Stimulated activated CD8-positive, alpha-beta memory T cell treated with anti-CD3 and anti-CD28 coated beads, Interleukin-7, amount 100 ng/mL, for 1 hour (primary cell): ENCODE measurements around the gene NXT1.

Experiments
- DNase-seq, 2 donors: peaks; one replicate each; pipeline ENCODE4 v3.0.0-alpha.2; 2020; ENCODE audit warnings: low read depth in 2 of 2

Gene NXT1

DNA sequence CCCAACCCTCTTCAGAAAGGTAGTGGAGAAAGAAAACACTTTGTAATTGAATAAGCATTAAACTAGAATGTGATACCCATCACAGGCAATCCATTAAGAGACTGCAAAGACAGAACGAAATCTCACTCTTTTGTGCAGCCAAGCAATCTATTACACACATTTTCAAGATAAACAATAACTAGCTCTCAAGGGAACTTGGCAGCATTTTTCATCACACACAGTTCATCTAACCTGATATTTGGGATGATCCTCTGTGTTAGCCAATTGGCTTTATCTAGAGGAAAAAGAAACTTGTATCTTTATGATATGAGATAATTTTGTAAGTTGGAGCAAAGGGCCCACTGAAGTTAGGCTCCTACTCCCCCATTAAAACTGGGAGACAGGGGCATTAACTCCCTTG, 9.9 kb downstream of the NXT1 start:
- DNase-seq: no peak

DNA sequence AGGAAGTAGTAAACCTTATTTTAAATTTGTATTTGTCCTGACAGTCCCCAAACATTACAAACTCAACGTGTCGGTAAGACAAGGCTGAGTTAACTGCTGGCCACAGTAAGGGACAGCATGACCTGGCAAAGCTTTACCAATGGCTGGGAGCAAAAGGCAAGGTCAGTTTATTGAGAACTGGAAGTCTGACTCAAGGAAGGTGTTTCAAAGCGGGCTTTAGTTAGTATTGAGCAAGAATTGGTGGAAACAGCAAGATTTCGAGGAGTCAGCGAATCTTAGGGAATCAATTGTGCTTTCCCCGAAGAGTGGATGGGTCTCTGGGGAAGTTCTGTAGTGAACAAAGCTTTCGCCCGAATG, 10.5 kb downstream of the NXT1 start:
- DNase-seq: no peak

DNA sequence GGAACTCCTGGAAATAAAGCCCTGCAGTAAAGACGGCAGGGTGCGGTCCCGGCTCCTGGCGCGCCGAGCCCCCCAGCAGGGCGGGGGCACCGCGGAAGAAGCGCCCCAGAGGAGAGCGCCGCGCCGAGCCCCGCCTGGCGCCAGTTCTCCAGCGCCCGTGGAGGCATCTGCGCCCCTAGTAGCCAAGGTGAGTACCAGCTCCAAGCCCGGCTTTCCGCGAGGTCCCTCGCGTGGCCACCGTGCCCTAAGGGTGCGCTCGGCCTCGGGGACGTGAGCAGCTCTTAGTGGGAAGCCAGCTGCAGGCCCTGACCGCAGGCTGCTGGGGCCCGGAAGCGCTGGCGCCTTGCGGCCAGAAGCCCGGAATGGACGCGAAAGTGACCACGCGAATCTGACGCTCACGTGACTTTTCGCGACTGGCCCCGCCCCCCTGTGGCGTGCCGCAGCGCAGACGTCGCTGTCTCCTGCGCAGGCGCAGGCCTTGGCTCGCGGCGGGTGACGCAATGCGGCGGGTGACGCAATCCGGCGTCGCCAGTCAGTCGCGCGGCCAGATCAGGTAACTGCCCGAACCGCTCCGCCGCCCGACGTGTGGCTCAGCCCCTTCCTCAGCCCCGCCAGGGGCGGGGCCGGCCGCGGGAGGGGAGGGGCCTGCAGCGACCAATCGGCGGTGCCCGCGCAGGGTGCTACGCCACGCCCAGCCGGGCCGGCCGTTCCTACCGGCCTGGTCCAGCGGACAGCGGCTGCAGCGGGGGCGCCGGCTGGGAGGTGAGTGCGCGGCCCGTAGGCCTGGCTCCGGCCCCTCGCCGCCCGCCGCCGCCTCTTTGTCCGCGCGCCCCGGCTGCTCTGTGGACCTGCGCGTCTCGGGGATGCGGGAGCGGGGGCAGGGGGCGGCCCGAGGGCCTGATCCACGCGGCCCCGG, 11.1 kb downstream of the NXT1 start, which contains the start of gene GZF1:
Gene GZF1 (plus strand): TSS at position 707 of the 916 bp plus-strand sequence. CDS start 2,202 bp downstream, outside the sequence.
- peak; percentile 96 to 99 for DNase-seq

DNA sequence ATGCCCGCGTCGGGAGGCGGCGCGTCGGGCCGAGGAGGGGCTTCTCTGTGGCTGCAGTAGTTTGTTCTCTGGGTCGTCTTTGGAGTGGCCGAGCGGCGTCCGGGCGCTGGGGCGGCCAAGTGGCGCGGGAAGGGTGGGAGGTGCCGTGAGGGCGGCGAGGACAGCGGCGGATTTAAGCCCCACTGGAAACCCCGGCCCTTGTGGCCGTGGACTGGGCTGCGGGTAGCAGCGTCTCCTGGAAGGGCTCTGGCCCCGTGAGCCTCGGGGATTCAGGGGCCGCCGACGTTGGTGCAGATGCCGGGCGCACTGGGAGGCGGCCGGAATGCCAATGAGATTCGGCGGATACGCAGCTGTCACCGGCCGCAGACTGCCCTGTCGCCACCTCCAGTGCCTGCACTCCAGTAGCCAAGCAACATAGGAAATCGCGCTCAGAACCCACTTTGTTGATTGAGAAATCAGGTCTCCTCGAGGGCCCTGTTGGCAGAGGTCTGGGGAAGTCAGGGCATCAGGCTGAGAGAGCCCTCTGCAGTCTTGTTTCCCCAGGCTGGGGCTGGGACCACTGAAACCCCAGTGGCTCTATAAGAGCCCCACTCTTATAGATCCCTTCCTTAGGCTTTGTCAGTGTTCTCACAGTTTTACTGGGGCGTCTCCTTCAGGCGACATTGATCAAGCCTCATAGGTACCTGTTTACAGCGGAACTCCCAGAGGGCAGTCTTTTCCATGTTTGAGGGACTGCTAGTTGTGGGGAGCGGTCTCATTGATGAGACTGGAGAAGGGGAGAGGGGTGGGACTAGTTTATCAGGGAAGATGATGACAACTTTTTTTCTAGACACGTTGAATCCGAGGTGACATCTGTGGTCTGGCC, 12.0 kb downstream of the NXT1 start:
- DNase-seq: no peak

DNA sequence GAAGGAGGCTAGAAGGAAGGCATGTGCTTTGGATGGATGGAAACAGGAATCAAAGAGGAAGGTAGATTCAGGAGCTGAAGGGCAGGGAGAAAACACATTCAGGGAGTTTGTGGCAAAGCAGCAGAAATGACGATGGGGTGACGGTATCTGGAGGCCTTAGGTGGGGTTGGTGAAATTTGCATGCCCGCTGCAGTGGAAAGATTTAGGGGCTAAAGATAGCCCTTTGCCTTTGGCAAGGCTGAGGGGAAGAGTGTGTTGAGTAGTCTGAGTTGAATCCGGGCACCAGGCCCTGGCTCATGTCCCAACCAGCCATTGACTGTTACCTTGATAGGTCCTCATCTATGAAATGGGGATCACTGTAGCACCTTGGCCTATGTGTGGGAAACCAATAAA, 12.7 kb downstream of the NXT1 start:
- DNase-seq: no peak

DNA sequence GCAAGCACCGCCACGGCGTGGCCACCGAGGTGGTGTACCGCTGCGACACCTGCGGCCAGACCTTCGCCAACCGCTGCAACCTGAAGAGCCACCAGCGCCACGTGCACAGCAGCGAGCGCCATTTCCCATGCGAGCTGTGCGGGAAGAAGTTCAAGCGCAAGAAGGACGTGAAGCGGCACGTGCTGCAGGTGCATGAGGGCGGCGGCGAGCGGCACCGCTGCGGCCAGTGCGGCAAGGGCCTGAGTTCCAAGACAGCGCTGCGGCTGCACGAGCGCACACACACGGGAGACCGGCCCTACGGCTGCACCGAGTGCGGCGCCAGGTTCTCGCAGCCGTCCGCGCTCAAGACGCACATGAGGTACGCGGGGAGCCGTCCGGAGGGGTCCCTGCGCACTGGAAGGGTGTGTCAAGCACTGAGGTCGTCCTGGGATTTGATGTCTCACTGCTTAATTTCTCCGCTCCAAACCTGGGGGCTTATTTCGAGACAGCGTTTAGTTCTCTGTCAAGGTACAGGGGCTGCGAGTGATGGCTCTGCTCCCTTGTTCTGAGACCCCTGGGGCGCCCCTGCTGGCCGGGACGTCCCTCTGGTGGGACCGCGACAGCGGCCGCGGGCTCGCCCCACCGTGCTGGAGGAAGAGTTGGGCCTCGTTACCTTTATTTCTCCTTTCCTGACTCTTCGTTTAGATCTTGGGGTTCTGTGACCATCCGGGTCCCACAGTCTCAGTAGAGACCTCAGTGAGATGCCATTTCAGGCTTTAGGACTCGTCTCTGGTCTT, 15.0 kb downstream of the NXT1 start:
- DNase-seq: no peak

DNA sequence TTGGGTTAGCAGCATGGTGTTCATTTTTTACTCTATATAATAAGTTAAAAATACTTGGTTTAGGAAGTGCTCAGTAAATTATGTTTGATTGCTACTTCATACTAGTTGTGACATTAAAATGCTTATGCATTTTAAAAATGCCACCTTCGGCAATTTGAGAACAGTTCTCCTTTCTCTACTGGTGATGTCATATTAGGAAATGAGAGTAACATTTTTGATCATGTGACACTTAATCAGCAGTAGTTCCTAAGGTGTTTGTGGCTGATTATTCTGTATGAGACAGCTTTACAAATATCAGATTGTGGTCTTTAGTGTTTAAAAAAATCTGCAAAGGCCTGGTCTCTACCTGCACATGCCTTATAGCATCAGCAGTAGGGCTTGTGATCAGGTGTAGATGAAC, 15.8 kb downstream of the NXT1 start:
- no peak for DNase-seq

DNA sequence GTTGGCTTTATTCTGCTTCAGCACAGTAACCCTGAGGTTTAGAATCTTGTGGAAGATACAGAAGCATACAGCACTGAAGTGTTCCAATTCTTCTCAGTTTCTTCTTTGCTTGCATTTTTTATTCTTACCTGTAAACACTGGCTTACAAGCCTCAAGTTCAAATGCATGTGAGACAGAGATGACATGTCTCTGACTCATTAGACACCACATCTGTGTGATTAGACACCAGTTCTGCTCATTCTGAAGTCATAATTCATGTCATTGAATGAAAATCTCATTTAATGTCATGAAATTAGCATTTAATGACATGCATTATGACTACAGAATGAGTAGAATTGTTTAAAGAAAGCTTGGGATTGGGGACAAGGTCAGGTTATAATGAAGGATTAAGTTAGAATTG, 17.2 kb downstream of the NXT1 start:
- DNase-seq: no peak

DNA sequence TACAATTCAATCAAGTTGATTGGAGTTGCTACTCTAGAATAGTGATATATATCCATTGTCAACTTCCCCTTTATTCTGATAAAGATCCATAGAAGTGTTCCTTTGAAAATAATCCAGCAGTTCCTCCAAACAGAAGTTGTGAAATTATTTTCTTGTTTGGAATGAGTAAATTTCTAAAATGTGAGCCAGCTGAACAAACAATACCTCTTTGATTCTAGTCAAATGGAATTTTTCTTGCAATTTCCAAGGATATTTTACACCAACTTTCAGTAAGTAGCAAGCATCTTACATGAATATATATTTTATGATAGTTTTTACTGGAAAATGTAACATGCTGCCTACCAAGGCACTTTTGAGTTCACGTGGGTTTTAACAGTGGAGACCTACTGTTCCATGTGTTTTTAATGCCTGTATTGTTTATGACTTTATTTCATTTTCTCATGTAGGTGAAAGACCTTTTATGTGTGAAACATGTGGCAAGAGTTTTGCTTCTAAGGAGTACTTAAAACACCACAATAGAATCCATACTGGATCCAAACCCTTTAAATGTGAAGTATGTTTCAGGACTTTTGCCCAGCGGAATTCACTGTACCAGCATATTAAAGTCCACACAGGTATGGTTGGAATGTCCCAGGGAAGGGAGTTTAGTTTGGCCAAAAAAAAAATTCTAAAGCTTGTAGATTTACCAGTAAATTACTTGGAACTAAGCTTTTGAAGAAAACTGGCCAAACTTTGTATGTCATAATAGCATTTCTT, 17.9 kb downstream of the NXT1 start:
- no peak for DNase-seq

DNA sequence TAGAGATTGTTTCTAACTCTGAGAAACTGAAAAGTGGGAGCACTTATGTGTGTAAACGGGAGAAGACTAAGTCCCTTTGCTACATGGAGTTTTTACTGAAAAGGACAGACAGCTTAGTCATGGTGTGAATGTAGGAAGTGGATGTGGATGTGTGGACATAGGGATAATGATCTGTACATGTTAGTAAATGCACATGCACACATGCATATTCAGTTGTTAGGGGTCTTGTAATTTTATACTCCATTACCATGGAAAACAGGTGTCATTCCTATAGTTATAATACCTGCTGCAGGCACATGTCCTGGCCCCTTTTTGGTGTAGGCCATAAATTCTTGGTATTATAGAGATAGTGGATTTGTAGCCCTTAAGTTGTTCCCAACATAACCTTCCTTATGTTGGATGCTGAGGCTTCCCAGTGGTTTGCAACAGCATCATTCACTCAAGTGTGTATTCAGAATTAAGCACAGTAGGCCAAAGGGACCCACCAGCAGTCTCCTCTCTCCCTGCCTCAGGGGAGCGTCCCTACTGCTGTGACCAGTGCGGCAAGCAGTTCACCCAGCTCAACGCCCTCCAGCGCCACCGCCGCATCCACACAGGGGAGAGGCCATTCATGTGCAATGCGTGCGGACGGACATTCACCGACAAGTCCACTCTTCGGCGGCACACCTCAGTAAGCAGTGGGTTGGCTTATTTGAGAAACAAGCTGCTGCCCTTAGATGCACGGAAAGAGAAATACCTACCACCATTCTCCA, 18.7 kb downstream of the NXT1 start:
- DNase-seq: no peak

DNA sequence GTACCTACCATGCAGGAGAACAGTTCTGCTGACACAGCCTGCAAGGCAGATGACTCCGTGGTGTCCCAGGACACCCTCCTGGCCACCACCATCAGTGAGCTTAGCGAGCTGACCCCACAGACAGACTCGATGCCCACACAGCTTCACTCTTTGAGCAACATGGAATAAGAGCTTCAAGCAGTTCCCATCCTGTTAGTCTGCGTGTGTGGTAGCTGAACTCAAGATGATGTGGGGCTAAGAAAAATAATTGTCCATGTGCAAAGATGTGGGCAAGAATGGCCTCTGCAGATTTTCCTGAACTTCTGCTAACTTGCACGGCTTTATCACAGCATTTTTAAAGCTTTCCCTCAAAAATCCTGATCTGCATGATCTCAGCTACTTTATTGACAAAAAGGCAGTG, 19.7 kb downstream of the NXT1 start:
- DNase-seq: no peak

DNA sequence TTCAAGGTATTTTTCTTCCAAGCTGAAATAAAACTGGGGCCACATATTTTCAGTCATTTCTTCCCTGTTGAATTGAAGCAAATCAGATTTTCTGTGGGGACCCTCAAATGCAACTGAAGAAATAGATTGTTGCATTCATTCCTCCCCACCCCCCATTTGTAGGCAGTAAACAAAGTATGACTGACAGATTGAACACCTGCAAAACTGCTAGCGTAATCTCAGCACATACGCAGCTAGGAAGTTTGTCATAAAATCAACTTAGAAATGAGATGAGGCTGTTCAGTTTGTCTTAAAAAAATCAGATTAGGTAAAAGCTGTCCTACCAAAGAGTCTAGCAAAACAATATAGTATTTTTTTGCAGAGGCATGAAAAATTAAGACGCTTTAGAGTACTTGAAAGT, 20.3 kb downstream of the NXT1 start:
- no peak for DNase-seq

DNA sequence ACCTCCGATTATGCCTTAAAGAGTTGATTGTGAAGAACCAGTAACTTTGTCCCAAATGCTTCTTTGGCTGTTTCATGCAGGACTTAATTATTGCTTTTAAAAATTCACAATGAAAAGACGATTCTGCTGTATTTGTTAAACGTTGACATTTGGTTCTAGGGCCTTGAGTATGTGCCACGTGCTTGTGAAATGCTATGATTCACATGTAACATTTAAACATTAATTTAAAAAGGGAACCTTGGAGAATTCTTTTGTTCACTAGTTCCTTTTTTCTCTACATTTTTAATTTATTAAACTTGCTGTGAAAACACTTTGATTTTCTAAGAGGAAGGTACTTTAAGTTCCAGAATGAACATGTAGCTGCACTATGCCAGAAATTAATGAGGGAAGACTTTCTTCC, 20.9 kb downstream of the NXT1 start:
- no peak for DNase-seq

DNA sequence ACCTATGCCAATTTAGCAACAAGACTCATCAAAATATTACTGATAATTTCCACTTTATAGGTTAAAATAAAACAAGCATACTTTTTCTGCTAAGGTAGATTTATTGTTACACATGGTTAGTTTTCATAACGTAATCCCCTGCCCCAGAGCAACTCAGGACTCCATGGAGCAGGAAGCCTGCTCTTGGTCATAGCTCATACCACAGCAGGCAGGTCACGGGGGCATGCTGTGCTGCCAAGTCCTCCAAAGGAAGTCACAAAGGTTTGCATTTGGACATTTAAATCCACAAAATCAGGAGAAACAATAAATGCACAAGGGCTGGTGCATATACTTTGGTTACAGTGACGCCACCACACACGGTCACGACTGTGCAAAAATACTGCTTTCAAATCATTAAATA, 23.9 kb downstream of the NXT1 start:
- no peak for DNase-seq

DNA sequence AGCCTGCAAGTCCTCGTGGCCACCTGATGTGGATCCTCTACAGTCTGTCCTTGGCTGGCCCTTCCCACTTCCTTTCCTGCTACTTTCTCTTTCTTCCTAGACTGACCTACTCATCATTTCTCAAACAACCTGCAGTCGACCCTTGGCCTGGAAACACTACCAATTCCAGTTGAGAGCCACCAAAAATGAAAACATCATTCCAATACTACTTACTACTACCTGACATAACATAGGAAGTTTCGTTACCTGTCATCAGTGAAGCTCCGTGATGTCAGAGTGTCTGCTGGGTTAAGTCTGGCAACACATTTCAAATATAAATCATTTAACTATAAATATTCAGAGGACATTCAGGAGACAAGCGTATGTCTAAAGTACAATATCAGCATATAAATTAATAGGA, 25.2 kb downstream of the NXT1 start:
- no peak for DNase-seq

DNA sequence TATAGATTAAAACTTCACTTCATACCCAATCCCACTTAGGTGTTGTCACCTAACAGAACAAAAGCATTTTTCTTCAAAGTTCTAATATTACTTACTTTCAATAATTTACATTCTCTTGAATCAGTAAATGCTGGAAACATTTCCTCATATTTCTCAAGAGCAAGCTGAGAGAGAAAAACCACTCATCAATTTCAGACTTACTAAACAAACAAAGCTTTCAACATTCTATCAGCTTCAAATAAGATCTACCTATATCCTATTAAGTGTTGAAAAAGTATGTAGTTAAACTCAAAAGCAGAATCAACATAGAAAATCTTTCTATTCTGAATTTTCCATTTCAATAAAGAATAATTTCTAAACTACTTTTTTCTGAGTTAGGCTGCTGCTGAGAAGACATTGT, 29.2 kb downstream of the NXT1 start:
- no peak for DNase-seq

DNA sequence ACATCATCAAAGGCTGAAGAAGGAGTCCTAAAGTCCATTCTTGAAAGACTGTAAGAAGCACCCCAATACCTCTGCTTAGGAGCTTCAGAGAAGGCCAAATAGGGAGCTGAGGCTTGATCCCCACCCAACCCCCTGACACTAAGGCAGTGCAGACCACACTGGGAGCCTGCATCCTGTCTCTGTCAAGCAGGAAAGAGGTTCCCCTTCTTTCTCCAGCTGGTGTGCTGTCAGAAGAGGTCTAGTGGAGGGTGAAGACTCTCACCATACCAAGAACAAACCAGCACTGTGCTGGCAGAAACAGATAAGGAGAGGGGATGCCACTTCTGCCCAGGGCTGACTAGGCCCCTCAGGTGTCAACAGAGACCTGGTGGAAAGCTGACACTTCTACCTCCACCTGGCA, 31.3 kb downstream of the NXT1 start:
- DNase-seq: no peak

DNA sequence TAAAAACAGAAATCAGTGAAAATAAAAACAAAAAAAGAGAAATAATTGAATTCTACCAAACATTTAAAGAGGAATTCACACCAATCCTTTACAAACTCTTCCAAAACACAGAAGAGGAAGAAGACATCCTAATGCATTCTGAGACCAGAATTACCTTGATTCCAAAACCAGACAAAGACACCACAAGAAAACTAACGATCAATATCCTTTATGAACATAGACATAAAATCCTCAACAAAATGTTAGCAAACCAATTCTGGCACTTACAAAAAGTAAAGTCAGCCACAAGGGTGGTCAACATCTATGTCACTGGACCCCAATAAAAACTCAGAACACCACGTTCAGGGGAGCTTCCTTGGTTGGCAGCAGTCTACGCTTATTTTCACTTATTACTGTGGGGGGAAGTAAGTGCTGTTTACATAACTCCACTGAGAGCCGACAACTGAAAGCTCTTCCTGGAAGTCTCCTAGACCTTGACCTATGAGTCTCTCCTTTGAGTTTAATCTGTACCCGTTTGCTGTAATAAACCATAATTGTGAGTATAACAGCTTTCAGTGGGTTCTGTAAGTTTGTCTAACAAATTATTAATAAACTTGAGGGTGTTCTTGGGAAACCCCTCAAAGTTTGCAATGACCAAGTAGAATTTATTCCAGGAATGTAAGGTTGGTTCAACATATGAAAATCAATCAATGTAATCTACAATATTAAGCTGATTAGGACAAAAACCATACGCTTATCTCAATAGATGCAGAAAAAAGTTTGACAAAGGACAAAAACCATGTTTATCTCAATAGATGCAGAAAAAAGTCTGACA, 35.9 kb downstream of the NXT1 start:
- DNase-seq: no peak

DNA sequence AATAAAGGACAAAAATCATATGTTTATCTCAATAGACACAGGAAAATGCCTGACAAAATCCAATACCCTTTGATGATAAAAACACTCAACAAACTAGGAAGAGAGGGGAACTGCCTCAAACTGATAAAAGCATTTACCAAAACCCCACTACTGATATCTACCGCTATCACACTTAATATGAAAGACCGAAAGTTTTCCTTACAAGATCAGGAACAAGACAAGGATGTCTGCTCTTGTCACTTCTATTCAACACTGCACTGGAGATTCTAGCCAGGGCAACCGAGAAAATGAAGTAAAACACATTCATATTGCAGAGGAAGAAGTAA, 36.5 kb downstream of the NXT1 start:
- DNase-seq: no peak
